ENCODE data around the gene TCF12. TPM values are rescaled to one million over a fixed set of nuclear protein-coding genes. Genes with fewer than 3 reads are reported as not detected.

TCF12 gene
- total RNA-seq, 1 donor from 2014 or later = 33.2 TPM

DNA sequence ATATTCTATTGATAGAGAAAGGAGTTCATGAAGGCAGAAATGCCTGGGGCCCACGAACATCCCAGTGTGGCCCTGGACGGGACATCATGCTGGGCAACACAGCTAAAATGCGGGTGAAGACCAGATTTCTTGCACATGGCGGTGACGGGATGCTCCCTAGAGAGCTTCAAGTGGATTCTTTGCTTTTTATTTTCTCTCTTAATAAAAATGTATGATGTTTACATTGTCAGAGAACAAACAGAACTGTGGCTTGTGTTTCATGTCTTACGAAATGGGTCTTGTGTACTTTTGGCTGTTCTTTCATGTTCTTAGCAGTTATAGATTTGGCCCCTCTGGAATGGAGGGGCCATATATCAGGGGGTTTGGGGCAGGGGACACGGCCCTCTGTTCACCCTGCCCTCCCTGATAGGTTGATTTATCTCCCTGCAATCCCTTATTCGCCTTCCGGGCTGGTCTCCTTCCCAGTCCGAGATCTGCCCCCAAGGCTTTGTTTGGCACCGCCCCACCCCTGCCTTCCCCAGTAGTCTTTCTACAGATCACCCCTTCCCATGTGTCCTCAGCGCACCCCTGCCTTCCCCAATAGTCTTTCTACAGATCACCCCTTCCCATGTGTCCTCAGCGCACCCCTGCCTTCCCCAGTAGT is 389.2 kb downstream of the TCF12 start:
- TF ChIP-seq, protein P1, sequence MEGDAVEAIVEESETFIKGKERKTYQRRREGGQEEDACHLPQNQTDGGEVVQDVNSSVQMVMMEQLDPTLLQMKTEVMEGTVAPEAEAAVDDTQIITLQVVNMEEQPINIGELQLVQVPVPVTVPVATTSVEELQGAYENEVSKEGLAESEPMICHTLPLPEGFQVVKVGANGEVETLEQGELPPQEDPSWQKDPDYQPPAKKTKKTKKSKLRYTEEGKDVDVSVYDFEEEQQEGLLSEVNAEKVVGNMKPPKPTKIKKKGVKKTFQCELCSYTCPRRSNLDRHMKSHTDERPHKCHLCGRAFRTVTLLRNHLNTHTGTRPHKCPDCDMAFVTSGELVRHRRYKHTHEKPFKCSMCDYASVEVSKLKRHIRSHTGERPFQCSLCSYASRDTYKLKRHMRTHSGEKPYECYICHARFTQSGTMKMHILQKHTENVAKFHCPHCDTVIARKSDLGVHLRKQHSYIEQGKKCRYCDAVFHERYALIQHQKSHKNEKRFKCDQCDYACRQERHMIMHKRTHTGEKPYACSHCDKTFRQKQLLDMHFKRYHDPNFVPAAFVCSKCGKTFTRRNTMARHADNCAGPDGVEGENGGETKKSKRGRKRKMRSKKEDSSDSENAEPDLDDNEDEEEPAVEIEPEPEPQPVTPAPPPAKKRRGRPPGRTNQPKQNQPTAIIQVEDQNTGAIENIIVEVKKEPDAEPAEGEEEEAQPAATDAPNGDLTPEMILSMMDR (IDR thresholded peaks at IDR 0.05; ENCODE audit: insufficient read depth, low read length, severe bottlenecking) = no peak
- H3K27me3 ChIP-seq (ENCODE audit: control insufficient read depth, insufficient read depth, low read length) = peaks cover 3% of the 10 kb centered on the region
- H3K4me3 ChIP-seq (ENCODE audit: low read depth, low read length) = no peak overlapping the region
- no peak for FAIRE-seq
- H3K36me3 ChIP-seq (ENCODE audit: control insufficient read depth, insufficient read depth, low read length) = no peaks in the 10 kb centered on the region
- DNase-seq (ENCODE audit: low read depth) = peak; percentile 7

DNA sequence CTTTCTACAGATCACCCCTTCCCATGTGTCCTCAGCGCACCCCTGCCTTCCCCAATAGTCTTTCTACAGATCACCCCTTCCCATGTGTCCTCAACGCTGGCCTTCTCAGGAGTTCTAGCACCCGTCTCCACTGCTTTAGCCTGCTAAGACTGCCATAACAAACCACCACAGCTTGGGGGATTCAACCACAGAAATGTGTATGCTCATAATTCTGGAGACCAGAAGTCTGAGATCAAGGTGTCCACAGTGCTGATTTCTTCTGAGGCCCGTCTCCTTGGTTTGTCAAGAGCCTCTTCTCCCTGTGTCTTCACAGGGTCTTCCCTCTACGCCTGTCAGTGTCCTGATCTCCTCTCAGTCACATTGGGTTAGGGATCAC is 389.7 kb downstream of the TCF12 start:
- no peaks in the 10 kb centered on the region for H3K27me3 ChIP-seq (ENCODE audit: control insufficient read depth, insufficient read depth, low read length)
- no peaks in the 10 kb centered on the region for H3K36me3 ChIP-seq (ENCODE audit: control insufficient read depth, insufficient read depth, low read length)
- DNase-seq (ENCODE audit: low read depth) (no peak), FAIRE-seq (no peak)
- H3K4me3 ChIP-seq (ENCODE audit: low read depth, low read length) = no peak overlapping the region
- TF ChIP-seq, protein P1 (IDR thresholded peaks at IDR 0.05; ENCODE audit: insufficient read depth, low read length, severe bottlenecking) = no peak

DNA sequence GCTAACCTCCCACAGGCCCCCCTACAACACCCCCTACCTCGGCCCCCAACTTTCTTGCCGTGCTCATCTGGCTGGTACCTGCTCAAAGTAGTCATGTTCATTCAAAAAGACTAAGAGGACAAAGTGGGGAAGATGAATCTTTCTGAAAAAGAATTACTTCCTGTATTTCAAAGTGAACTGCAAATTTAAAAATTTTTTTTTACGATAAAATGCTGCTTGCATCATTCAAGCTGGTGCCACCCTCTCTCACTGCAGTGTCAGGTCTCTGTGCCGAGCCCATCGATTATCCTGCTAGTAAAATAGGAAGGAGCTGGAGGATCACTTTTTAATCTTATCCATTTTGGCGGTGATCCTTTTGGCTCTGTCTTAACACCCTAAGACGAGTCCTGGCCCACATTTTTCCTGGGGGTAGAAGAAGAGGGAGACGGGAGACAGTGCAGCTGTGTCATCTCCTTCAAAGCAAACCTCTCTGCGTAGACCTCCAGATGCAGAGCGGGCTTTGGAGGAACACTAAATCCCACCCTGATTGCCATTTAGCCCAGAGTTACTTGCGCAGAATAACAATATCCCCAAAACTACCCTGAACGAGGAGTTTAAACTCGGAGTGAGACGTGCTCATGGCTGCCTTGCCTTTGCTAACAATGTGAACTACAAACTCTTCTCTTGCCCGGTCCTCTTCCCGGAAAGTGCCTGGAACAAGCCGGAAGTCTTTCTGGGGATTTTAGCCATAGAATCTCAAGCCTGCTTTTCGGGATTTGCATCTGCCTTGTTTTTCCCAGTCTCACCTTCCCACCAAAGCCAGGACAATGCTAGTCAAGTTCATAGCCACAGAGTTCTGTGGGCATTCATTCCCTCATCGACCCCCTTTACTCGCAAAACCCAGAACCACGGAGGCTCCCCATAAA is 391.7 kb downstream of the TCF12 start:
- no peak overlapping the region for H3K4me3 ChIP-seq (ENCODE audit: low read depth, low read length)
- DNase-seq (ENCODE audit: low read depth) (no peak), FAIRE-seq (peak; percentile 55)
- TF ChIP-seq, protein P1 (IDR thresholded peaks at IDR 0.05; ENCODE audit: insufficient read depth, low read length, severe bottlenecking) = no peak
- H3K27me3 ChIP-seq (ENCODE audit: control insufficient read depth, insufficient read depth, low read length) = no peaks in the 10 kb centered on the region
- no peaks in the 10 kb centered on the region for H3K36me3 ChIP-seq (ENCODE audit: control insufficient read depth, insufficient read depth, low read length)

DNA sequence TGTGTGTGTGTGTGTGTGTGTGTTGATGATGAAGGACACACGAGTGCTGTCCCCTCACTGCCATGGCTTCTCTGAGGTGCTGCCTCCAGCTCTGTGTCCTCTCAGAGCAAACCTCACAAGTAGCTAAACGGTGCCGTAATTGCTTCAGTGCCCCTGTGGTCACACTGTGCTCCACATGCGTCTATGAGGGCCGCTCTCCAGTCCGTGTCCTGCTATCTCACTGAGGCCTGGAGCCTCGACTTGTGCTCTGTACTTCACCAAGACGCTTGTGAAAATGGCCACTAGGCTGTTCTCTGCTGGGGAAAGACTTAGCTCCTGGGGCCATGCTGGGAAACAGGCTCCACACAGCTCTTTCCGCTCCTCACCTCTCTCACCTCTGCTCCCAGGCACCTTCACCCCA is 392.4 kb downstream of the TCF12 start:
- TF ChIP-seq, protein P1 (IDR thresholded peaks at IDR 0.05; ENCODE audit: insufficient read depth, low read length, severe bottlenecking) = no peak
- DNase-seq (ENCODE audit: low read depth) = no peak
- FAIRE-seq = no peak
- no peaks in the 10 kb centered on the region for H3K36me3 ChIP-seq (ENCODE audit: control insufficient read depth, insufficient read depth, low read length)
- H3K4me3 ChIP-seq (ENCODE audit: low read depth, low read length) = no peak overlapping the region
- no peaks in the 10 kb centered on the region for H3K27me3 ChIP-seq (ENCODE audit: control insufficient read depth, insufficient read depth, low read length)

DNA sequence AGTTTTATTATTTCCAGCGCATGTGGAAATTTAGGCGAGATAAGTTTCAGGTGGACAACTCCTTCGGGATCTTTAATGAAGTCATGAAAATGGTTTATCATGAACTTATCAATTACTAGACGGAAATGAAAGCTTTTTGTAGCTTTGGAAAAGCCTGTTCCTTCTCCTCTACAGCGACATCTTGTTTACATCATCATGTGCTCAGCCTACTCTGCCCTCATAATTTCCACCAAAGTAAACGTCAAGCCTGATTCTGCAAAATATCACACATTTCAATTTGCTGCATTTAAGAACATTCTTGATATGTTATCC is 393.5 kb downstream of the TCF12 start:
- Histone ChIP-seq H3K36me3 (ENCODE audit: control insufficient read depth, insufficient read depth, low read length) (no peaks in the 10 kb centered on the region), H3K27me3 (ENCODE audit: control insufficient read depth, insufficient read depth, low read length) (no peaks in the 10 kb centered on the region), H3K4me3 (ENCODE audit: low read depth, low read length) (no peak overlapping the region)
- no peak for FAIRE-seq
- TF ChIP-seq, protein P1 (IDR thresholded peaks at IDR 0.05; ENCODE audit: insufficient read depth, low read length, severe bottlenecking) = no peak
- no peak for DNase-seq (ENCODE audit: low read depth)

Measured in bronchial epithelial cell (primary cell).